Glutamatergic neuron (in vitro differentiated cells): ENCODE data around the gene PLXDC1. TPM values are rescaled to one million over a fixed set of nuclear protein-coding genes. Genes with fewer than 3 reads are reported as not detected.

Experiments used
- DNase-seq: peaks from one replicate; pipeline ENCODE4 v3.0.0; 2022
- H3K27ac Mint-ChIP-seq: one replicate; pipeline ENCODE4 v1.8.0; 2020; ENCODE audit warnings: mild to moderate bottlenecking, mixed read lengths, inconsistent platforms; ENCODE audit not compliant: unreplicated experiment
- H3K27me3 Mint-ChIP-seq: one replicate; pipeline ENCODE4 v1.8.0; 2020; ENCODE audit warnings: mild to moderate bottlenecking, moderate library complexity, mixed read lengths, inconsistent platforms; ENCODE audit not compliant: unreplicated experiment
- H3K36me3 Mint-ChIP-seq: one replicate; pipeline ENCODE4 v1.8.0; 2020; ENCODE audit warnings: mild to moderate bottlenecking, mixed read lengths, inconsistent platforms; ENCODE audit not compliant: unreplicated experiment
- H3K4me1 Mint-ChIP-seq: one replicate; pipeline ENCODE4 v1.8.0; 2020; ENCODE audit warnings: mild to moderate bottlenecking, low read depth, mixed read lengths, inconsistent platforms; ENCODE audit not compliant: unreplicated experiment
- H3K4me3 Mint-ChIP-seq: one replicate; pipeline ENCODE4 v1.8.0; 2020; ENCODE audit warnings: mild to moderate bottlenecking, mixed read lengths, inconsistent platforms; ENCODE audit not compliant: unreplicated experiment
- H3K9me3 Mint-ChIP-seq: one replicate; pipeline ENCODE4 v1.8.0; 2020; ENCODE audit warnings: mild to moderate bottlenecking, moderate library complexity, mixed read lengths, inconsistent platforms; ENCODE audit not compliant: unreplicated experiment
- CTCF ChIP-seq: fragments of 200-600 bp; sonication (generic); IDR thresholded peaks from one replicate; pipeline ENCODE4 v1.5.0; 2021; ENCODE audit not compliant: partially characterized antibody, unreplicated experiment
- total RNA-seq: library from RNA; stranded (reverse); fragmentation: NEBNext Ultra II Directional; extraction: Animal tissue kit (Norgen Biotek cat#: 25700); gene quantifications from one replicate; pipeline ENCODE4 v1.2.1, GENCODE V29; 2021; ENCODE audit not compliant: unreplicated experiment

The PLXDC1 gene
- total RNA-seq, 1 donor from 2014 or later = not detected

GRCh38 chr17:39195568-39196160, 44.2 kb upstream of the PLXDC1 start:
- no peak for DNase-seq
- H3K9me3 Mint-ChIP-seq = peaks cover 11% of the 10 kb centered on the region
- peaks cover 5% of the 10 kb centered on the region for H3K36me3 Mint-ChIP-seq
- peak overlapping the region; percentile 87 for H3K4me3 Mint-ChIP-seq
- H3K27ac Mint-ChIP-seq = no peak overlapping the region
- peaks cover 9% of the 10 kb centered on the region for H3K27me3 Mint-ChIP-seq
- TF ChIP-seq CTCF = no peak
- H3K4me1 Mint-ChIP-seq = peaks cover 34% of the 10 kb centered on the region

GRCh38 chr17:39194985-39195524, 43.6 kb upstream of the PLXDC1 start:
- Mint-ChIP-seq H3K4me3 (peak overlapping the region; percentile 87), H3K27me3 (peaks cover 9% of the 10 kb centered on the region), H3K9me3 (peaks cover 10% of the 10 kb centered on the region), H3K27ac (peak overlapping the region; percentile 40), H3K4me1 (peaks cover 34% of the 10 kb centered on the region), H3K36me3 (peaks cover 5% of the 10 kb centered on the region)
- TF ChIP-seq CTCF = no peak
- DNase-seq = no peak

- Mint-ChIP-seq H3K27me3 (peaks cover 3% of the 10 kb centered on the region), H3K27ac (peak overlapping the region; percentile 60), H3K9me3 (peaks cover 4% of the 10 kb centered on the region), H3K4me3 (peak overlapping the region; percentile 87), H3K4me1 (peaks cover 32% of the 10 kb centered on the region), H3K36me3 (peaks cover 5% of the 10 kb centered on the region)
- peak; percentile 78 for DNase-seq
- TF ChIP-seq CTCF = peak; percentile 51
These were observed 42.9 kb upstream of the PLXDC1 start for GRCh38 chr17:39194089-39194984.

GRCh38 chr17:39193346-39193745, 41.9 kb upstream of the PLXDC1 start:
- DNase-seq = no peak
- TF ChIP-seq CTCF = no peak
- Mint-ChIP-seq H3K27me3 (peaks cover 3% of the 10 kb centered on the region), H3K9me3 (peaks cover 3% of the 10 kb centered on the region), H3K27ac (no peak overlapping the region), H3K36me3 (peaks cover 5% of the 10 kb centered on the region), H3K4me1 (peaks cover 31% of the 10 kb centered on the region), H3K4me3 (peak overlapping the region; percentile 60)

GRCh38 chr17:39192901-39193300, 41.5 kb upstream of the PLXDC1 start:
- Mint-ChIP-seq H3K9me3 (peaks cover 2% of the 10 kb centered on the region), H3K27ac (peak overlapping the region; percentile 75), H3K4me1 (peaks cover 28% of the 10 kb centered on the region), H3K36me3 (peaks cover 5% of the 10 kb centered on the region), H3K27me3 (peaks cover 3% of the 10 kb centered on the region), H3K4me3 (peak overlapping the region; percentile 60)
- no peak for TF ChIP-seq CTCF
- DNase-seq = no peak
